ENCODE results near the gene RBSN. TPM values are rescaled to one million over a fixed set of nuclear protein-coding genes. Genes with fewer than 3 reads are reported as not detected.
A peak's percentile ranks its signal among the peaks of the same experiment; 100 is the strongest.

The RBSN gene
- total RNA-seq, 2 donors from 2014 or later: 37.2 to 38.7 TPM

DNA sequence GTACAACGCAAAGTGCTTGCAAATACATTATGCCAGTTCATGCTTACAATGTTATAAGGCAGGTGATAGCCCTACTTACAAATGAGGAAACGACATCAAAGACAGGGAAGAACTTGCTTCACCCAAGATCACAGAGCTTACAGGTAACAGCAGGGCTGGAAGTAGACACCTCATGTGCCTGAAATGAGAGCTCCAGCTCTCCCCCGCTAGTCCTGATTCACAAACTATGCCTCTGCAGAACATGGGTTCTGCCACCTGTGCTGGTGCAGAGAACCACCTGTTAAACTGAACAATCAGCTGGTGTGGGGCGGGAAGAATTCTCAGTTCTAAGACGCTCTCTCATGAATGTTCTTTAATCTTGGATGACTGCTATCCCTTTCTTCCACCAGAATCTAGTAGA is 7.4 kb downstream of the RBSN start:
- no peak for ATAC-seq
- Mint-ChIP-seq H3K27me3 (no peaks in the 10 kb centered on the region), H3K27ac (peak overlapping the region; percentile 16), H3K4me3 (no peak overlapping the region), H3K4me1 (peaks cover 6% of the 10 kb centered on the region), H3K36me3 (ENCODE audit: low read depth) (no peaks in the 10 kb centered on the region)
- no peak for DNase-seq
- no peaks in the 10 kb centered on the region for H3K9me3 ChIP-seq (ENCODE audit: control insufficient read depth, low read length, poor library complexity, severe bottlenecking)

DNA sequence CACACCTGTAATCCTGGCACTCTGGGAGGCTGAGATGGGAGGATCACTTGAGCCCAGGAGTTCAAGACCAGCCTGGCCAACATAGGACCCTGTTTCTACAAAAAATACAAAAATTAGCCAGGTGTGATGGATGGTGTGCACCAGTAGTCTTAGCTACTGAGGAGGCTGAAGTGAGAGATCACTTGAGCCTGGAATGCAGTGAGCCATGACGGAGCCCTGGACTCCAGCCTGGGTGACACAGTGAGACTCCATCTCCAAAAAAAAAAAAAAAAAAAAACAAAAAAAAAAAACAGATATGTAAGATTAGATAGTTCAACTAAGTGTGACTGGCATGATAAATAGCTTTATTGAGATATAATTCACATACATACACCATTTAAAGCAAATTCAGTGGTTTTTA is 9.7 kb downstream of the RBSN start:
- peaks cover 6% of the 10 kb centered on the region for H3K4me1 Mint-ChIP-seq
- DNase-seq (no peak), ATAC-seq (no peak)
- peaks cover 5% of the 10 kb centered on the region for H3K36me3 Mint-ChIP-seq (ENCODE audit: low read depth)
- no peak overlapping the region for H3K4me3 Mint-ChIP-seq
- no peaks in the 10 kb centered on the region for H3K27me3 Mint-ChIP-seq
- no peaks in the 10 kb centered on the region for H3K9me3 ChIP-seq (ENCODE audit: control insufficient read depth, low read length, poor library complexity, severe bottlenecking)
- no peak overlapping the region for H3K27ac Mint-ChIP-seq

DNA sequence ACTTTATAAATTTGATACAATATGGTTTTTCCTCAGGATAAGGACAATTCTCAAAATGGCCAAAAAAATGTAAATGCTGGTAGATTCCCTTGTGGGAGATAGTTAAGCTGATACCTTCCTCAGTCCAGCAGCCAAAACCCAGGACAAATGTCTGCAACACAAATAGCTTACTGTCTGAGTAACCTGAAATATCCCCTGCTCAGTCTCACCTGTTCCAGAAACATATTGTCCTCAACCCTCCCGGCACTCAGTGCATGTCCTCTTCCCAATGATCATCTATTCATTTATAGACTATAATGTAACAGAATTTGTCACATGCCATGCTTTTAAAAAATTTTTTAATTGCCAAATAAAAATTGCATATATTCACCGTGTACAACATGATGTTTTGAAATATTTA is 12.2 kb downstream of the RBSN start:
- no peak for ATAC-seq
- H3K9me3 ChIP-seq (ENCODE audit: control insufficient read depth, low read length, poor library complexity, severe bottlenecking): no peaks in the 10 kb centered on the region
- H3K27me3 Mint-ChIP-seq: no peaks in the 10 kb centered on the region
- no peak for DNase-seq
- no peak overlapping the region for H3K27ac Mint-ChIP-seq
- no peak overlapping the region for H3K4me3 Mint-ChIP-seq
- H3K36me3 Mint-ChIP-seq (ENCODE audit: low read depth): peaks cover 15% of the 10 kb centered on the region
- H3K4me1 Mint-ChIP-seq: peaks cover 14% of the 10 kb centered on the region

DNA sequence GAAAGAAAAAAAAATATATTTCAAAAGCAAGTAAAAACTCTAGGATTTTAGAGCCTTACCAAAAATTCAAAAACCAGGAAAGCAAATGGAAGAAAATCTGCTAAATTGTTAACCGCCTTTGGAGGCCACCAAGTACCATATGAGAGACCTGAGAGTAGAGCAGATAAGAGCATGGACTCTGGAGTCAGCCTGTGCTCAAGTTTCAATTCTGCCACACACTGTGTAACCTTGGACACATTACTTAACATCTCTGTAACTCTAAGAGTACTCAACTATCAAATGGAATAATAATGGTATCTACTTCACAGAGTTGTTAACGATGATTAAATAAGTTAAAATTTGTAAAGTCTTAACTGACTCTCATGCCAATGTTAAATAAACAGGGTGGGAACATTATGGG is 12.7 kb downstream of the RBSN start:
- ATAC-seq (no peak), DNase-seq (no peak)
- Mint-ChIP-seq H3K4me1 (peaks cover 14% of the 10 kb centered on the region), H3K27me3 (no peaks in the 10 kb centered on the region), H3K36me3 (ENCODE audit: low read depth) (peaks cover 17% of the 10 kb centered on the region), H3K4me3 (no peak overlapping the region), H3K27ac (no peak overlapping the region)
- no peaks in the 10 kb centered on the region for H3K9me3 ChIP-seq (ENCODE audit: control insufficient read depth, low read length, poor library complexity, severe bottlenecking)

DNA sequence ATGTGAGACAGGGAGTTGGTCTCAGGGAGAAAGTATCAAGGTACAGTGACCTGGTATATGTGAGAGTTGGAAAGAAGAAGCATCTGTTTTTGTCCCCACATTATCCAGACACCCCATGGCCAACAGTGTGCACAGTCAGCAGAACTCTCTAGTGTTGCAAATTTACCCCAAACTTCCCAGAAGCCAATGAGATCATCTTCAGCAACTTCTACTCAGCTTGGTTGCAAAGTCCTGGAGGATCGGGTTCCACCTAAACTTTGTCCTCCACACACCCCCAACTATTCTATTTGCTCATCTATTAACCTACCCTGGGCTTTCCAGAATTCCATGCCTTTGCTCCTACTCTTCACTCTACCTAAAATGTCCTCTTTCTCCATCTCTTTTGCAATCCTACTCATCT is 15.7 kb downstream of the RBSN start:
- ATAC-seq (no peak), DNase-seq (no peak)
- Mint-ChIP-seq H3K4me1 (peaks cover 10% of the 10 kb centered on the region), H3K4me3 (no peak overlapping the region), H3K27ac (peak overlapping the region; percentile 29), H3K36me3 (ENCODE audit: low read depth) (peaks cover 19% of the 10 kb centered on the region), H3K27me3 (no peaks in the 10 kb centered on the region)
- H3K9me3 ChIP-seq (ENCODE audit: control insufficient read depth, low read length, poor library complexity, severe bottlenecking): no peaks in the 10 kb centered on the region

DNA sequence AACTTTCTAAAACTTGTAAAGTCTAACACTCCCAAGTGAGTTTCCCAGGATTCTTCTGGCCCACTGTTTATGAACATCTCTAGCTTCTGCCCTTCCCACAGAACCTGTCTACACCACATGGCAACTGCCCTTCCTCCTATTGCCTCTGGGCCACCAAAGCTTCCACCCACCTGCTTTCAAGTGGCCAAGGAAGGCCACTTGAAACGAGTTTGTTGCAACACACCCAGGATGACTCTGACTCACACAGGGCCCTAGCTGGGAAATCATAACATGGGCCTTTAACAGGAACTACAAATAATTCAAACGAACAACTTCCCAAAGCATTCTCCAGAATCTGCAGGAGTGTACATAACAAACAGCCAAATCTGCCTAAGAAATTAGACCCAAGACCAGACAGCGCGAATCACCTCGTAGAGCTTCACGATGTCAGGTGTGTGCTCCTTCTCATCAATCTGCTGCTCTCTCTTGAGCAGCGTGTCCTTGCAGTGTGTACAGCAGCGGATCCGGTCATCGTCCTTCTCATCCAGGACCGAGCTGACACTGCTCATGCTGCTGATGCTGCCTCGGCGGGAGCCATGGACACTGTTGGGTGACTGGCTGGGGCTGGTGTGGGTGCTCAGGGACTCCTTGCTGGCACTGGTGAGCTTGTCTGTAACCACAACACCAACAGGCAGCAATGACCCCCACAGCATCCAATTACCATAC is 16.8 kb downstream of the RBSN start:
- H3K36me3 Mint-ChIP-seq (ENCODE audit: low read depth): peaks cover 19% of the 10 kb centered on the region
- H3K27me3 Mint-ChIP-seq: no peaks in the 10 kb centered on the region
- ATAC-seq: no peak
- no peaks in the 10 kb centered on the region for H3K9me3 ChIP-seq (ENCODE audit: control insufficient read depth, low read length, poor library complexity, severe bottlenecking)
- no peak overlapping the region for H3K4me3 Mint-ChIP-seq
- no peak for DNase-seq
- peaks cover 10% of the 10 kb centered on the region for H3K4me1 Mint-ChIP-seq
- peak overlapping the region; percentile 29 for H3K27ac Mint-ChIP-seq

DNA sequence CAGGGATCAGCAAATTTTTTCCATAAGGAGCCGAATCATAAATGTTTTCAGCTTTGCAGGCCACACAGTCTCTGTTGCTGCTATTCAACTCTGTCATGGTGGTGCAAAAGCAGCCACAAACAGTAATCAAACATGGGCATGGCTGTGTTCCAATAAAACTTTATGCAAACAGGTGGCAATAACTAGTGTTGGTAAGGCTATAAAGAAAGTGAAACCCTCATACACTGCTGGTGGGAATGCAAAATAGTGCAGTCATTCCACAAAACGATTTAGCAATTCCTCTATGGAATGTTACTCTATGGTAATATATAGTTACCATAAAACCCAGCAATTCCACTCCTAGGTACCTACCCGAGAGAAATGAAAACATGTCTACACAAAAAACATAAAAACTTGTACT is 19.9 kb downstream of the RBSN start:
- Mint-ChIP-seq H3K4me3 (no peak overlapping the region), H3K36me3 (ENCODE audit: low read depth) (peaks cover 20% of the 10 kb centered on the region), H3K4me1 (peaks cover 12% of the 10 kb centered on the region), H3K27ac (no peak overlapping the region), H3K27me3 (no peaks in the 10 kb centered on the region)
- H3K9me3 ChIP-seq (ENCODE audit: control insufficient read depth, low read length, poor library complexity, severe bottlenecking): no peaks in the 10 kb centered on the region
- DNase-seq (no peak), ATAC-seq (no peak)

DNA sequence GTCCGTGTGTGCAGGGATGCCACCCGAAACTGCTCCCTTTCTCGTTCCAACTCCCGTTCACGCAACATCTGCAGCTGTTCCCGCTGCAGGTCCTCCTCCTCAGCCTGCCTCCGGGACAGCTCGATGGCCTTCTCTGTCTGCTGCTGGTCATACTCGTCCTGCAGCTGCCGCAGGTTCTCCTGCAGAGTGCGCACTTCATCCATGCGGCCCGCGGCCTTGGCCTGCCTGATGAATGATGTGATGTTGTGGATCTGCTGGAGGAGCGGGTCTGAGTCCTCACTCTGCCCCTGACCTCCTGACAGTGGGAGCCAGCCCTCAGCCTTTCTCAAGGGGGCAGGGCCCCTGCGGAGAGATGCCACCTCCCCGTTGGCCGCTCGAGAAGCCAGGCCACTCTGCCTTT is 24.4 kb downstream of the RBSN start:
- DNase-seq (no peak), ATAC-seq (no peak)
- Mint-ChIP-seq H3K4me3 (no peak overlapping the region), H3K27me3 (no peaks in the 10 kb centered on the region), H3K4me1 (peaks cover 9% of the 10 kb centered on the region), H3K36me3 (ENCODE audit: low read depth) (peaks cover 10% of the 10 kb centered on the region), H3K27ac (no peak overlapping the region)
- H3K9me3 ChIP-seq (ENCODE audit: control insufficient read depth, low read length, poor library complexity, severe bottlenecking): no peaks in the 10 kb centered on the region

DNA sequence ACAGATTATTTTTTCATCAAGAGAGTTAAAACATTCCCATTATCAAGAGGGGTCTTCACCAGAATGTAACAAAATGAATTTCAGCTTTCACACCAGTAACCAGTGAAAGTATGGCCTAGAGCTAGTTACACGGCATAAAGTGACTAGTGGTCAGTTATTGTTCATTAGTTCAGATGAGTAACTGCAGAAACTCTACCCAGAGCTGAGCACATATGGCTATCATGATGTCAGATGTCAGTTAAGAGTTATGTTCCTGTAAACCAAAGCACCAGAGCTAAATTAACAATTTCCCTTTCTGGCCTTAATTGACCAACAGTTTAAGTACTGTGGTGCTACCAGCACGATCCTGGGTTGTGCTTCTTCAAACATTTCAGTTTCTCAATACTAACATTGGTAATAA is 27.2 kb downstream of the RBSN start:
- ATAC-seq (no peak), DNase-seq (no peak)
- H3K9me3 ChIP-seq (ENCODE audit: control insufficient read depth, low read length, poor library complexity, severe bottlenecking): no peaks in the 10 kb centered on the region
- no peak overlapping the region for H3K4me3 Mint-ChIP-seq
- H3K36me3 Mint-ChIP-seq (ENCODE audit: low read depth): peaks cover 10% of the 10 kb centered on the region
- peaks cover 13% of the 10 kb centered on the region for H3K4me1 Mint-ChIP-seq
- no peak overlapping the region for H3K27ac Mint-ChIP-seq
- no peaks in the 10 kb centered on the region for H3K27me3 Mint-ChIP-seq

DNA sequence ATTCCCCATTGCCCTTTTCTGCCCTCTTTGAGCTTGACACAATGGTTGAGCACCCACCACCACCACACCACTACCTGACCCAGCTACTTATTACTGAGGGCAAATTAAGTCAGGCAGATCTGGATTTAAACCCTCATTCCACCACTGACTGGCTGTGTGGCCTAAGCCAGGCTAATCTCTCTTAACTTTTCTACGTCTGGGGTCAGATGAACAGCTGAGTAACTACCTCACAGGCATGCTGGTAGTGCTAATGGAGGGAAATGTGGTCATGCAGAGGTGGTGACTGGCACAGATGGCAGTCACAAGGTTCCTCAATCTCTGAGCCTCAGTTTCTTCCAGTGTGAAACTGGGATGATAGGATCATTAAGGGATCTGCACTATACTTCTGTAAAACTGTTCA is 29.5 kb downstream of the RBSN start:
- DNase-seq (no peak), ATAC-seq (no peak)
- peaks cover 14% of the 10 kb centered on the region for H3K4me1 Mint-ChIP-seq
- no peak overlapping the region for H3K4me3 Mint-ChIP-seq
- no peaks in the 10 kb centered on the region for H3K27me3 Mint-ChIP-seq
- peaks cover 6% of the 10 kb centered on the region for H3K36me3 Mint-ChIP-seq (ENCODE audit: low read depth)
- H3K27ac Mint-ChIP-seq: no peak overlapping the region
- no peaks in the 10 kb centered on the region for H3K9me3 ChIP-seq (ENCODE audit: control insufficient read depth, low read length, poor library complexity, severe bottlenecking)

DNA sequence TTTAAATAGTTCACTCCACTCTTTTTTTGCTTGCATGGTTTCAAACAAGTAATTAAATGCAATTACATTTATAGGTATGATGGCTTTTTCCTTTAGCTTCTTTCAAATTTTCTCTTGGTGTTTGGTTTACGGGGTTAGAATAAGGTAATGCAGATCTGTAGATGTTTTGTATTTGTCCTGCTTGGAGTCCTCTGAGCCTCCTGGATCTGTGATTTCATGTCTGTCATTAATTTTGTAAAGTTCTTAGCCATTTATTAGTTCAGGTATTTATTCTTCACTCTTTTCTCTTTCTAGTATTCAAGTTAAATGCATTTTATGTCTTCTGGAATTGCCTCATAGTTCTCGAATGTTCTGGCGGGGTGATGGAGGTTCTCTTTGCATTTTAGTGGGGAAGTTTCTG is 32.5 kb downstream of the RBSN start:
- no peak overlapping the region for H3K27ac Mint-ChIP-seq
- ATAC-seq: no peak
- no peak for DNase-seq

DNA sequence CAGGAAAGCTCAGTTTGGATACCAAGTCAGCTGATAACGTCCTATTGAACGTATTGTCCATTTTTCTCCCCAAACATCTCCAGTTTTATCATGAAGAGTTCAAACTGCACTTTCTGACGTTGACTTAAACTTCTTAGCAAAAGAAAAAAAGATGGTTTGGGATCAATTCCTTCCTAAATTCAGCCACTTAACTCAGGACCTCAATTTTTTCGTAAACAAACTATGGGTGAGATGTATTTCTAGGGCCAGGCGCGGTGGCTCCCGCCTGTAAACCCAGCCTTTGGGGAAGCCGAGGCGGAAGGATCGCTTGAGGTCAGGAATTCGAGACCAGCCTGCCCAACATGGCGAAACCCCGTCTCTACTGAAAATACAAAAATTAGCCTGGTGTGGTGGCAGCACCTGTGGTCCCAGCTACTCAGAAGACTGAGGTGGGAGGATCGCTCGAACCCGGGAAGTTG is 33.4 kb downstream of the RBSN start:
- no peak for DNase-seq
- Mint-ChIP-seq H3K27me3 (no peaks in the 10 kb centered on the region), H3K36me3 (ENCODE audit: low read depth) (peaks cover 3% of the 10 kb centered on the region), H3K4me3 (peak overlapping the region; percentile 94), H3K4me1 (peaks cover 22% of the 10 kb centered on the region), H3K27ac (peak overlapping the region; percentile 91)
- H3K9me3 ChIP-seq (ENCODE audit: control insufficient read depth, low read length, poor library complexity, severe bottlenecking): no peaks in the 10 kb centered on the region
- no peak for ATAC-seq

More for the DNA sequence above, 32.5 kb downstream of the RBSN start:
- Mint-ChIP-seq H3K27me3 (no peaks in the 10 kb centered on the region), H3K36me3 (ENCODE audit: low read depth) (peaks cover 3% of the 10 kb centered on the region), H3K4me3 (no peak overlapping the region), H3K4me1 (peaks cover 22% of the 10 kb centered on the region)
- no peaks in the 10 kb centered on the region for H3K9me3 ChIP-seq (ENCODE audit: control insufficient read depth, low read length, poor library complexity, severe bottlenecking)

DNA sequence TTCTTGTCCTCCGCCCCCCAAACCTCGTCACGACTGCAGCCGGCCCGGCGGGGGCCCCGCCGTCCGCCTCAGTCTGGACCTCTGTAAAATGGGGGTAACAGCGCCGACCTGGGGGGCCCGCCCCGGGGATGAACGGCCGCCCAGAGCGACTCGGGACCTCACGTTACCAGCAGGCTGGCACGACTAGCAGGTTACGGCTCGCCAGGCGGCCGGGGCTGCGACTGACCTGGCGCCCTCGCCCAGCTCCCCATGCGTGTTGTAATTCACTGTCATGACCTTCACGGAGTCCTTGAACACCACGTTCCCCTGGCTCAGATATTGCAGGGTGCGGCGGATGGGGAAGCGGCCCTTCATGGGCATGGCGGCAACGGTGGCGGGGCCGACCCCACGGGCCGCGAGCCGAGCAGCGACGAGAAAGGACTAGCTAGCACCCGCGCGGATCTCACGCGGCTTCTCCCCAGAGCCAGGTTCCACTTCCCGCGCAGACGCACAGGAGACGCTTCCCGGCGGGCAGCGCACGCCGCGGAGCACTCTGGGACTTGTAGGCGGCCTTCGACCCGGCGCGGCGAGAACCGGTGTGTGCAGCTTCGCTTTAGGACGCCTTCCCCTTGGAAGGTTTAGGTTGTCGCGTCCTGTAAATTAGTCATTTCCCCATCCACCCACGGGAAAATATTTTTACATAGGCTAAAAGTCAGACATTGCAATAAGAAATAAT is 34.0 kb downstream of the RBSN start, which contains the start of gene MRPS25:
TSS of gene MRPS25 (minus strand) at position 481 of the 715 bp plus-strand sequence. CDS start at position 360, 121 bp downstream.
- peak within 1 kb of the TSS; percentile 94 for H3K4me3 Mint-ChIP-seq
- ATAC-seq (peak; percentile 99), DNase-seq (peak; percentile 82 to 84 (median 83))
- H3K36me3 Mint-ChIP-seq (ENCODE audit: low read depth): no peaks in the 10 kb centered on the region
- peak within 1 kb of the TSS; percentile 91 for H3K27ac Mint-ChIP-seq
- peaks cover 18% of the 10 kb centered on the region for H3K4me1 Mint-ChIP-seq
- no peaks in the 10 kb centered on the region for H3K27me3 Mint-ChIP-seq
- H3K9me3 ChIP-seq (ENCODE audit: control insufficient read depth, low read length, poor library complexity, severe bottlenecking): no peaks in the 10 kb centered on the region
